K562 (cell line): ENCODE data around the gene IFITM2. TPM values are rescaled to one million over a fixed set of nuclear protein-coding genes. Genes with fewer than 3 reads are reported as not detected.

ENCODE experiments used
- BRD9 ChIP-seq: fragments of 450-650 bp; IDR thresholded peaks from 2 replicates; pipeline ENCODE4 v1.6.1; 2018; ENCODE audit warnings: low read depth; ENCODE audit not compliant: partially characterized antibody
- CSDE1 ChIP-seq, 2 experiments: fragments of 450-650 bp; IDR thresholded peaks; 2 replicates each; pipeline ENCODE4 v1.6.1; 2016; ENCODE audit warnings: mild to moderate bottlenecking in 1 of 2
- DMBX1 ChIP-seq: fragments of 250-450 bp; sonication (Bioruptor Pico); IDR thresholded peaks from 2 replicates; pipeline ENCODE4 v1.8.0; 2022; ENCODE audit warnings: inconsistent platforms, mild to moderate bottlenecking, moderate library complexity, borderline replicate concordance
- ELF2 ChIP-seq: fragments of 250-450 bp; sonication (Bioruptor Pico); IDR thresholded peaks from 2 replicates; pipeline ENCODE4 v1.5.0; 2021; ENCODE audit warnings: mild to moderate bottlenecking
- ETV1 ChIP-seq: fragments of 450-650 bp; conservative IDR thresholded peaks from 2 replicates; pipeline ENCODE4 v1.6.1; 2016; ENCODE audit warnings: missing genetic modification characterization, control low read depth, low read depth, missing compliant biosample characterization
- FOXA3 ChIP-seq, 2 experiments: fragments of 450-650 bp in 1 of 2; sonication (generic) in 1 of 2; formaldehyde crosslinking; IDR thresholded peaks in 1 of 2; conservative IDR thresholded peaks in 1 of 2; 2 replicates each; pipeline versions ENCODE4 v1.4.0 to v1.8.0; 2020 to 2022; ENCODE audit warnings: mild to moderate bottlenecking in 2 of 2, missing genetic modification reagents in 1 of 2
- FOXO4 ChIP-seq: fragments of 450-650 bp; formaldehyde crosslinking; IDR thresholded peaks from 2 replicates; pipeline ENCODE4 v1.4.0; 2020; ENCODE audit warnings: mild to moderate bottlenecking, moderate library complexity
- GTF2F1 ChIP-seq: IDR thresholded peaks from 2 replicates; pipeline ENCODE4 v1.6.1; 2011; ENCODE audit warnings: low read depth, low read length, improper control_type of control experiment
- HDAC8 ChIP-seq: fragments of 450-650 bp; IDR thresholded peaks from 2 replicates; pipeline ENCODE4 v1.6.1; 2016; ENCODE audit warnings: mild to moderate bottlenecking, missing genetic modification characterization, moderate library complexity, missing compliant biosample characterization
- HNRNPK ChIP-seq: fragments of 200-400 bp; formaldehyde crosslinking; IDR thresholded peaks from one replicate; pipeline ENCODE4 v1.6.1; 2018; ENCODE audit warnings: mild to moderate bottlenecking, low read depth, low read length; ENCODE audit not compliant: poor library complexity, severe bottlenecking
- HSF4 ChIP-seq: fragments of 250-450 bp; sonication (Bioruptor Pico); IDR thresholded peaks from 2 replicates; pipeline ENCODE4 v2.1.2; 2022; ENCODE audit warnings: mild to moderate bottlenecking, moderate library complexity, borderline replicate concordance
- NCOR1 ChIP-seq: fragments of 450-650 bp; IDR thresholded peaks from 2 replicates; pipeline ENCODE4 v1.6.1; 2016; ENCODE audit warnings: mild to moderate bottlenecking, moderate library complexity
- NEUROD1 ChIP-seq: fragments of 150-350 bp; IDR thresholded peaks from 2 replicates; pipeline ENCODE4 v1.6.1; 2014; ENCODE audit warnings: borderline replicate concordance, low read length, low read depth; ENCODE audit not compliant: partially characterized antibody
- NFIC ChIP-seq: fragments of 450-650 bp; IDR thresholded peaks from 2 replicates; pipeline ENCODE4 v1.6.1; 2017; ENCODE audit warnings: mild to moderate bottlenecking, inconsistent platforms
- NR2C2 ChIP-seq, 2 experiments: fragments of 200-800 bp in 1 of 2; sonication (Bioruptor generic) in 1 of 2; sonication (generic) in 1 of 2; formaldehyde crosslinking in 1 of 2; IDR thresholded peaks; 2 replicates each; pipeline versions ENCODE4 v1.6.1 to v1.8.0; 2016 to 2022; ENCODE audit warnings: mild to moderate bottlenecking in 1 of 2, missing compliant biosample characterization in 1 of 2, missing genetic modification characterization in 1 of 2, missing genetic modification reagents in 1 of 2
- PRPF4 ChIP-seq: fragments of 200-400 bp; formaldehyde crosslinking; IDR thresholded peaks from one replicate; pipeline ENCODE4 v1.6.1; 2017; ENCODE audit warnings: low read length, low read depth, mild to moderate bottlenecking; ENCODE audit not compliant: insufficient read depth, poor library complexity, severe bottlenecking
- SMAD4 ChIP-seq: fragments of 250-450 bp; sonication (Bioruptor Pico); conservative IDR thresholded peaks from 2 replicates; pipeline ENCODE4 v1.8.0; 2021; ENCODE audit warnings: inconsistent platforms, mild to moderate bottlenecking, moderate library complexity
- SP1 ChIP-seq: sonication (generic); formaldehyde crosslinking; IDR thresholded peaks from 2 replicates; pipeline ENCODE4 v1.8.1; 2022; ENCODE audit warnings: mild to moderate bottlenecking, missing genetic modification reagents
- TSHZ1 ChIP-seq: fragments of 250-450 bp; sonication (Bioruptor Pico); IDR thresholded peaks from 2 replicates; pipeline ENCODE4 v1.4.0; 2020; ENCODE audit warnings: mild to moderate bottlenecking, moderate library complexity
- U2AF1 ChIP-seq: fragments of 200-400 bp; formaldehyde crosslinking; optimal IDR thresholded peaks from 2 replicates; pipeline ENCODE3; 2017; ENCODE audit warnings: mild to moderate bottlenecking, low read depth, low read length, moderate library complexity
- UBTF ChIP-seq, 2 experiments: IDR thresholded peaks; 2 replicates each; pipeline ENCODE4 v1.6.1; 2012; ENCODE audit warnings: improper control_type of control experiment in 2 of 2, low read depth in 2 of 2, low read length in 2 of 2, borderline replicate concordance in 1 of 2
- polyA plus RNA-seq, 8 experiments: library from polyadenylated mRNA; depleted of rRNA in 4 of 8; stranded (reverse) in 5 of 8; unstranded in 3 of 8; fragments of >200 nt; fragmentation: Nextera tagmentation in 2 of 8; fragmentation: Illumina TruSeq in 1 of 8; extraction: Ambion mirVana in 2 of 8; extraction: Trizol in 1 of 8; gene quantifications; 2 replicates each; pipeline versions ENCODE4 v1.2.1 to v1.2.3, GENCODE V29; 2011 to 2014; ENCODE audit warnings: inconsistent platforms in 1 of 8, missing spikeins in 1 of 8
- total RNA-seq, 7 experiments: library from RNA; depleted of rRNA in 6 of 7; stranded (reverse); fragments of >200 nt in 6 of 7; fragmentation: Illumina TruSeq in 2 of 7; extraction: Trizol in 2 of 7; gene quantifications; 2 replicates each; pipeline versions ENCODE4 v1.2.1 to v1.2.3, GENCODE V29; 2011 to 2021; ENCODE audit warnings: low replicate concordance in 1 of 7

IFITM2 gene
- total and polyA plus RNA-seq, 9 of the 15 experiments (the other 6 are each of a cell fraction or from before 2014, with no cell fraction given), result 52.8 to 4,872 (median 356) TPM

GRCh38 chr11:327581-327923 lies 19.9 kb downstream of the IFITM2 start (continued):
- TF ChIP-seq CSDE1 (IDR thresholded peaks at IDR 0.05) (no peak), BRD9 (peak; percentile 15), TSHZ1 (CRISPR knock-in tag) (no peak; the same call in 1 of the 2 replicates), NR2C2 (CRISPR knock-in tag; IDR thresholded peaks at IDR 0.05) (no peak), NR2C2 (tag; IDR thresholded peaks at IDR 0.05) (peak; percentile 8; the same call in 1 of the 2 replicates), NCOR1 (no peak), HSF4 (CRISPR knock-in tag) (no peak), FOXO4 (no peak), SP1 (CRISPR knock-in tag) (no peak), ETV1 (no peak), DMBX1 (CRISPR knock-in tag) (no peak), HNRNPK (no peak), GTF2F1 (no peak), U2AF1 (no peak), PRPF4 (no peak), FOXA3 (CRISPR knock-in tag; conservative IDR thresholded peaks at IDR 0.05 in 1 of 2, IDR thresholded peaks at IDR 0.05 in 1 of 2) (no peak), NEUROD1 (no peak), NFIC (0 out of 2 replicates have a peak, but pooled peaks have one; percentile 0), ELF2 (no peak), UBTF (IDR thresholded peaks at IDR 0.05; ENCODE audit: borderline replicate concordance in 1 of 2, low read depth in 2 of 2, low read length in 2 of 2) (no peak), HDAC8 (tag) (no peak), SMAD4 (no peak)
